22Rv1 (cell line): ENCODE measurements around the gene TRIM36.

Experiments used
- CTCF ChIP-seq: fragments of 450-650 bp; IDR thresholded peaks from 2 replicates; pipeline ENCODE4 v1.5.1; 2017; ENCODE audit warnings: mild to moderate bottlenecking
- ZFX ChIP-seq: fragments of 450-650 bp; IDR thresholded peaks from 2 replicates; pipeline ENCODE4 v1.6.1; 2017; ENCODE audit warnings: antibody characterized with exemption, borderline replicate concordance

DNA sequence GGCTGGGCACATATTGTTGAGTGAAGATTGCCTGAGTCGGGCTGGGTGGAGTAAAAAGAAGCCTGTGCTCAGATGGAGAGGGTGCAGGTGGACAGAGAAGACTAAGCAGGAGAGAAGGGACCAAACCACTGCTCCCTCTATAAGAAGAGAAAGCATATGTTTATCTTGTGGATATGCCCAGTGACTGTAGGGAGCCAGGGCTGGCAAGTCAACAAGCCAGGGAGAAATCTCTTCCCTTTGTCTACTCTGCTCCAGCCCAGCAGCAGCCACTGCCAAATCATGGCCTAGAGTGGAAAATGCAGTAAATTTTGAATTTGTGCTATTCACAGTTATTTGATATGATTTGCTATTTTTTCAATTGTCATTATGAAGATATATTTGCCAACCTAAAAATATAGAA is 33.2 kb upstream of the TRIM36 start:
- TF ChIP-seq CTCF (no peak), ZFX (no peak)
